GM15510 (cell line): ENCODE data around the gene MAP3K4.

Experiments
- POLR2A ChIP-seq: IDR thresholded peaks from 3 replicates; pipeline ENCODE4 v1.6.1; 2011; ENCODE audit warnings: borderline replicate concordance; ENCODE audit not compliant: insufficient read length; ENCODE audit errors: extremely low read depth

The MAP3K4 gene, protein sequence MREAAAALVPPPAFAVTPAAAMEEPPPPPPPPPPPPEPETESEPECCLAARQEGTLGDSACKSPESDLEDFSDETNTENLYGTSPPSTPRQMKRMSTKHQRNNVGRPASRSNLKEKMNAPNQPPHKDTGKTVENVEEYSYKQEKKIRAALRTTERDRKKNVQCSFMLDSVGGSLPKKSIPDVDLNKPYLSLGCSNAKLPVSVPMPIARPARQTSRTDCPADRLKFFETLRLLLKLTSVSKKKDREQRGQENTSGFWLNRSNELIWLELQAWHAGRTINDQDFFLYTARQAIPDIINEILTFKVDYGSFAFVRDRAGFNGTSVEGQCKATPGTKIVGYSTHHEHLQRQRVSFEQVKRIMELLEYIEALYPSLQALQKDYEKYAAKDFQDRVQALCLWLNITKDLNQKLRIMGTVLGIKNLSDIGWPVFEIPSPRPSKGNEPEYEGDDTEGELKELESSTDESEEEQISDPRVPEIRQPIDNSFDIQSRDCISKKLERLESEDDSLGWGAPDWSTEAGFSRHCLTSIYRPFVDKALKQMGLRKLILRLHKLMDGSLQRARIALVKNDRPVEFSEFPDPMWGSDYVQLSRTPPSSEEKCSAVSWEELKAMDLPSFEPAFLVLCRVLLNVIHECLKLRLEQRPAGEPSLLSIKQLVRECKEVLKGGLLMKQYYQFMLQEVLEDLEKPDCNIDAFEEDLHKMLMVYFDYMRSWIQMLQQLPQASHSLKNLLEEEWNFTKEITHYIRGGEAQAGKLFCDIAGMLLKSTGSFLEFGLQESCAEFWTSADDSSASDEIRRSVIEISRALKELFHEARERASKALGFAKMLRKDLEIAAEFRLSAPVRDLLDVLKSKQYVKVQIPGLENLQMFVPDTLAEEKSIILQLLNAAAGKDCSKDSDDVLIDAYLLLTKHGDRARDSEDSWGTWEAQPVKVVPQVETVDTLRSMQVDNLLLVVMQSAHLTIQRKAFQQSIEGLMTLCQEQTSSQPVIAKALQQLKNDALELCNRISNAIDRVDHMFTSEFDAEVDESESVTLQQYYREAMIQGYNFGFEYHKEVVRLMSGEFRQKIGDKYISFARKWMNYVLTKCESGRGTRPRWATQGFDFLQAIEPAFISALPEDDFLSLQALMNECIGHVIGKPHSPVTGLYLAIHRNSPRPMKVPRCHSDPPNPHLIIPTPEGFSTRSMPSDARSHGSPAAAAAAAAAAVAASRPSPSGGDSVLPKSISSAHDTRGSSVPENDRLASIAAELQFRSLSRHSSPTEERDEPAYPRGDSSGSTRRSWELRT (N-terminal part only)

DNA sequence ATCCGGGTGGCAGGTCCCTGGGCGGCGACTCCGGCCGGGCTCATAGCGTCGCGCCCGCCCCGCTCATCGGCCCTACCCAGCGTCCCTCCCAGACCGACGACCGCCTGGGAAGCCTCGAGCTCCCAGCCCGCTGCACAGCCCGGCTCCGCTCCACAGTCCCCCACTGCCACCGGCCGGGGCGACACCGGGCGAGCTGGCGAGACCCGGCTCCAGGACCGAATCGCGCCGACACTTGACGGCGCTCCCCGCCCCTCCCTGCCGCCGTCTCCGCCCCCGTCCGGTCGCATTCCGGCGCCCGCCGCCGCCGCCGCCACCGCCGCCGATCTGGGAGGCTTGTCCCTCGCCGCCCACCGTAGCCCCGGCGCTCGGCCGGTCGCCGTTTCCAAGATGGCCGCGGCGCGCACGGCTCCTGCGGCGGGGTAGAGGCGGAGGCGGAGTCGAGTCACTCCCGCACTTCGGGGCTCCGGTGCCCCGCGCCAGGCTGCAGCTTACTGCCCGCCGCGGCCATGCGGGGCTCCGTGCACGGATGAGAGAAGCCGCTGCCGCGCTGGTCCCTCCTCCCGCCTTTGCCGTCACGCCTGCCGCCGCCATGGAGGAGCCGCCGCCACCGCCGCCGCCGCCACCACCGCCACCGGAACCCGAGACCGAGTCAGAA is at the start of gene MAP3K4:
MAP3K4 (plus strand) TSS at position 364 of the 655 bp plus-strand sequence; CDS start at position 527, 163 bp downstream.
- peak; percentile 74 for TF ChIP-seq POLR2A

DNA sequence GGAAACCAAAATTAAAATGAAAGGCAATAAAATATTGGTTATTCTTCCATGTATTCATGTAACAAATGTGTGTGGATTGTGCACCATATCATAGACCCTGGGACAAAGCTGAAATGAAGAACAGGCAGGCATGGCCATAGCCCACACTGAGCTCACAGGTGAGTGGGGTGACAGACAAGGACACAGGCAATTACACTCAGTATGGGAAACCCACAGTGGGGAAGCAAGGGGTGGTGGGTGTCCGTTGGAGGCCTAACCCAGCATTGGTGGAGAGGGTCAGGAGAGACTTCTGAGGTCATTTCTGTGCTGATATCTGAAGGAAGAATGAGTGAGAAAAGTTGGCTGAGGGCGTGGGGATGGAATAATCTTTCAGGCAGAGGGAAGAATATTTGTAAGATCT is 47.6 kb upstream of the MAP3K4 start:
- TF ChIP-seq POLR2A, result no peak

DNA sequence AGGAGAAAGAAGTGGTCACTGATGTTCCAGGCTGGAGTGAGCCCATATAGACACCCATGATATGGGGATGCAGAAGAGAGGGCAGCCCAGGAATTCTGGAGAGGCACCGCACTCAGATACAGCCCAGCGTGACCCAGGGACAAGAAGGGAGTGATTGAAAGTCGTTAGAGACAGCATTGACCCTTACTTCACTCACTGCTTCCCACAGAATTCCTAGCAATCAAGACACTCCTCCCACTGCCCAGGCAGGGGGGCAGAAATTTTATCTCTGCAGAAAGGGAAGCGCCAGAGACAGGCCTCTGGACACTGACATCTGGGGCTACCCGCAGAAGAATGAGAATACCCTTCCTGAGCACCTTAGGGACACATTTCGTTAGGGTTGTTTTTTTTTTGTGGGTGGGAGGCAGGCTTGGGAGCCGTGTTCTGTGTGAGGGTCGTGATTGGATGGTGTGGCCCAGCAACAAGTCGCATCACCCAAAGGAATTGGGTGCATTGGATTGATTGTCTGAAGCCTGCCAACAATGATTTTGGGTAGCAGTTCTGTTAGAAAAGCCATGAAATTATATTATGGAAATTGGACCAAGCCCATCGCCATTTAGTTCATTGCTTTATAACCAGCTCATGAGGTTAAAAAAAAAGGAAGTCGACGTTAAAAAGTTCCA is 45.9 kb upstream of the MAP3K4 start:
- no peak for TF ChIP-seq POLR2A

DNA sequence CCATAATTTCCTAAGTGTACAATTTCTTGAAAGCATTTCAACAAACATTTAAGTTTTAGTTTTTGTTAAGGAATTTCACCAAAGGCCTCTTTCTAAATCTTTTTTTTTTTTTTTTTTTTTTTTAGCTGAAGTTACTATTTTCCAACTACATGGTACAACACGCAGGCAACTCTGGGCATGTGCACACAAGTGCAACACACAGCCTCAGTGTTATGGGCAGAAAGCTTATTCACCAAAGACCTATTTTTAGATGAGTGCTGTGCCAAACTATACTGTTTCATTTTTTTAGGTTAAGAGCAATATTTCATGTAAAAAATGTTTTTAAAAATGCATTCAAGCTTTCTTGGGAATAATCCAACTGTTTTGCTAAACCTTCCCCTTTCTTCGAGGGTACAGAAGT is 42.0 kb upstream of the MAP3K4 start:
- TF ChIP-seq POLR2A, result no peak

DNA sequence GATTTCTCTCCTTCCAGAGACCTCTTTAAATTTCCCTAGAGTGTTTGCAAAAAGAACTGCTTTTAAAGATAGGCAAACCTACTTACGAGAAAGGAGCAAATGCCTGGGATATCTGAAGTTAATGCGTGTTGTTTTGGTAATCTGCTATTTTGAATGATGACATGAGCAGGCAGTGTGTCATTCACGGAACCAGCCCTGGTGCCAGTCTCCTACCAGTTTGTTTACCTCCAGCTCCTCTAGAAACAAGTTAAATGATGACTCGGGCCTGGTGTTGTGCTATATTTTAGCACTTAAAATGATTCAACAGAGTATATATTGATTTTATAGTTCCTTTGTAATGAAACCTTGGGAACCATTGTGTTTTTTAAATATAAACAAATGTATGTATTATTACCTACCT is 41.1 kb upstream of the MAP3K4 start:
- TF ChIP-seq POLR2A, result no peak

DNA sequence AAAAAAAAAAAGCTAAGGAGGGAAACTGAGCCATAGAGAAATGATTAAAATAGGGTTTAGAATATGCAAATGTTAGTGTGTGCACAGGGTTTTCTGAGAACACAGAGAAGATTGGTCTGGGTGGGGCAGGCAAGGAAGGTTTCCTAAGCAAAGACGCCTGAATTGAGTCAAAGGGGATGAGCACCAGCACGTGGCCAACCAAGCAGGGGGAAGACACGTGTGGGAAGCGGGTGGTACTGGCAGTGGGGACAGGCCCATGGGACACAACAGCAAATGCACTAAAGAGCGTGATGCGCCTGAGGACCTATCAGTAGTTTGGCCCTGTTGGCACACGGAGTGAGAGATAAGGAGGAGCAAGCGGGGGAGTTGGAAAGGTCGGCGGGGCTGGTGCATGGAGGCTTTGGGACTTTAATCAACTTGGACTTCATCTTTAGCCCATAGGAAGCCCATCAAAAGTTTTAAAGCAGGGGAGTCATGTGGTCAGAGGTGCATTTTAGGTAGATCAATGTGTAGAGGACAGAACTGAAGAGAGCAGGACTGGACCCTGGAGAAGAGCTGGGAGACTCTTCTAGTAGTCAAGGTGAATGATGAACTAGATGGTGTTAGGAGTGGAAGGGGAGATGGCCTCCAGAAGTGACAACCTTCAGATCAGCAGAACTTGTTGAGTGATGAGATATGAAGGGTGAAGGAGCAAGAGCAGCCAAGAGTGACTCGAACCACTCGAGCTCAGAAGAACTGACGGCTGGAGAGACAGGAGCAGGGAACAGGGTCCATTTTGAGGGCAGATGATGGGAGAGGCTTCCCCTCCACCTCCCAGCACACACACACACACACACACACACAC is 40.2 kb upstream of the MAP3K4 start:
- no peak for TF ChIP-seq POLR2A

DNA sequence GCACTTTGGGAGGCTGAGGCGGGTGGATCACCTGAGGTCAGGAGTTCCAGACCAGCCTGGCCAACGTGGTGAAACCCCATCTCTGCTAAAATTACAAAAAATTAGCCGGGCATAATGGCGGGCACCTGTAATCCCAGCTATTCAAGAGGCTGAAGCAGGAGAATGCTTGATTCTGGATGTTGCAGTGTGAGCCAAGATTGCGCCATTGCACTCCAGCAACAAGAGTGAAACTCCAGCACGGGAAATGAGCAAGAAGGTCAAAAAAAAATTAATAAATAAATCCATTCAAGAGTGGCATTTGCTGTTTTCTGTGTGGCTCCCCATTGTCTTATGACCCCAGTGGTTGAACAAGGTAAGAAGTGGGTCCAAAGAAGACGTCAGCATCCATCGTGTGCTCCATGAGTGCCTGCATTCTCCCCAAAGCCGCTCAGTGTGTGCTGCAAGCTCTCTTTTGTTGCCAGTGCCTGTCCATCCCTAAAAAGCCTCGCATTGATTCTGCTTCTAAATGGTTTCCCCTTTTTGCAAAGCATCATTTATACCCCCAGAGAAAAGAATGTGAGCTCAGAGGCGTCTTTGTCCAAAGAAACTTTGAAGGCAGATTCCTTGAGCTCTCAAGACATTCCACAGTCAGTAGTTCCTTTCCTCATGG is 38.8 kb upstream of the MAP3K4 start:
- TF ChIP-seq POLR2A, result no peak

DNA sequence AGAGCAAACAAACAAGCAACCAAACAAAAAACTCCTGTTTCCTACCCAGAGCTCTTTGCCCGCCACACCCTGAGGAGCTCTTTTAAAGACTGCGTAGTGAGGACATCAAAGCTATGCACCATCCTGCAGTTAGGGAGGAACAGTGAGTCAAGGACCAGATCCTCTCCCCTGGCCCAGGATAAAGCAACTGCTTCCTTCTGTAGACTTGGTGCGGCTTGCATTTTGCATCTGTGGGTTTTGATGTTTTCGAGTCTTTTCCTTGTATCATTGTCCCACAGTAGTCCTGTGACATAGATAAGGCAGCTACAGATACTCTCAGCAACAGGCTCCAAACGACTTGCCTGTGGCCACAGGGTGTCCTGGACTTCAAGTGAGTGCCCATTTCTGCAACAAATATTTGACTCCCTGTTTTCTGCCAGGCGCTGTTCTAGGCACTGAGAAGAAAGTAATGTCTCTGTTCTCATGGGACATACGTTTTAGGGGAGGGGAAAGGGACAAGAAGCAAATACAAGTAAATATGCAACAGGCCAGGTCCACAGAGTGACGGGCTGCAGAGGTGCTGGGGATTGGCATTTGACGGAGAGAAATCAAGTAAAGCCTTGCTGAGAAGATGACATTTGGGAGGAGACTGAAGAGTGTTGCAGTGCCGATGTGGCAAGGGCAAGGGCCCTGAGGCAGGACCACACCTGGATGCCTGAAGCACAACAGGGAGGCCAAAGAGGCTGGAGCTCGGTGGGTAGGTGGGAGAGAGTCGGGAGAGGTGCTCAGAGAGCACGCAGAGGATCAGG is 35.9 kb upstream of the MAP3K4 start:
- no peak for TF ChIP-seq POLR2A

DNA sequence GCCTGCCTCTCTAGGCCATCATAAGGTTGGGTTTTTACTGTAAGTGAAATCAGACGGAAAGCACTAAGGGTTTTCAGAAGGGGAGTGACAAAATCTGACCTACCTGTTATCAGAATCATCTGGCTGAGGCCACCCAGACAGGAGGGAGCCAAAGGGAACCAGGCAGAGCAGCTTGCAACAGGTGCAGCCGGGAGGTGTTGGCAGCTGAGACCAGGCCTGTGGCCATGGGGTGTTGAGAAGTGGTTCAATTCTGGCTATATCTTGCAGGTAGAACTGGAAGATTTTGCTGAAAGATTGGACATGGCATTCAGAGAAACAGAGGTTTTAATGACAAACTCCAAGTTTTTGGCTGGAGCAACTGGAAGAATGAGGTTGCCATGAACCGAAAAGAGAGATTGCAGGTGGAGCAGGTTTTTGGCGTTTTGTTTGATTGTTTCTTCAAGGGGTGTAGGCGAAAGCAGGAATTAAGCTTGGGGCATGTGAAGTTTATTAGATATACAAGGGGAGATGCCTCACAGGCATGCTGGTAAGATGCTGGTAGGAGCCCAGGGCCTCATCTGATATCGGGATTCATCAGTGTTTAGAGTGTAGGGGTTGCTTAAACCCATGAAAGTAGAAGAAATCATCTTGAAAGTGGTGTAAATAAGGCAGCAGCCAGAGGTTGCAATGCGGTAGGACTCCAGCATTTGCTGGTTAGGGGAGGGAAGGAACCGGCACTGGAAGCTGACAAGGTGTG is 35.1 kb upstream of the MAP3K4 start:
- no peak for TF ChIP-seq POLR2A

DNA sequence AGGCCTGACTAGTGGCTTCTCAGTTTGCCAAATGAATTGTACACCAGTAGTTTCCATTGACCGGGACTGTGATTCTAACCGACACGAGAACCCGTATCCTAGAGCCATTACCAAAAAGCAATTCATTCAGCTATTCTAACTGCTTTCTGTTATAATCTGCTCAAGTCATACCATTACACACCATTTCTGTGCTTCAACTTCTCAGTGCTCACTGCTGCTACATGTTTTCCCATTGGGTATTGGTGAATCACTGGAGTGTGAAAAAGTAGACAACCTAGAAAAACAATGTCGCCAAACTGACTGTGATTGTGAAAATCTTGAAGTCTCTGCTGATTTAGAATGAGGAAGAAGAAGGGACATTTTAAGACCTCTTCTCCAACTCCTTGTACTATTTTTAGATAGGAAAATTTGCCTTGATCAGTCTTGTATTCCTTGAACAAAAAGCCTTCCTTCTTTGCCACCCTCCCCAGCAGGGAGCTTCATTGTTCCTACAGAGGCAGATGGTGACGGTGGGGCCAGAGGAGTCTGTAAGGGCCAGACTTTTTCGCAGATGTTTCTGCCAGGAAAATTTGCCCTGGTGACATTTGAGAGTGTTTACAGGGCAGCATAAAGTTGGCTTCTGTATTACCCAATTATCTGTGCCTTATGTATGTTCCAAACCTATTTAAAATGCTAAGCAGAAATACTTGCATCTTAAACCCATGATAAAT is 31.7 kb upstream of the MAP3K4 start:
- no peak for TF ChIP-seq POLR2A
